Measurements from ENCODE around the gene CPNE8.

GRCh38 chr12:38669081-38669480 lies 236.3 kb downstream of the CPNE8 start:
- TF ChIP-seq EP300 (IDR thresholded peaks at IDR 0.05) (no peak), CTCF (IDR thresholded peaks at IDR 0.05) (no peak), POLR2A (IDR thresholded peaks at IDR 0.05) (no peak)

All from sigmoid colon (tissue), 4 donors.